Neuronal stem cell (in vitro differentiated cells): ENCODE measurements around the gene SVIP.

Source experiments
- DNase-seq: peaks from one replicate; pipeline ENCODE4 v3.0.0-alpha.2; 2013; ENCODE audit warnings: low spot score
- H2AFZ ChIP-seq: one replicate; pipeline ENCODE4 v1.6.1; 2013; ENCODE audit warnings: mild to moderate bottlenecking, low read length, inconsistent platforms
- H2AK5ac ChIP-seq: 2 replicates; pipeline ENCODE4 v1.6.1; 2013; ENCODE audit warnings: low read depth, mild to moderate bottlenecking, inconsistent platforms, low read length, moderate library complexity, mixed read lengths
- H2BK120ac ChIP-seq: 2 replicates; pipeline ENCODE4 v1.6.1; 2013; ENCODE audit warnings: low read depth, mild to moderate bottlenecking, inconsistent platforms, low read length, moderate library complexity, mixed read lengths
- H2BK12ac ChIP-seq: one replicate; pipeline ENCODE4 v1.6.1; 2013; ENCODE audit warnings: low read length, inconsistent platforms
- H2BK15ac ChIP-seq: 2 replicates; pipeline ENCODE4 v1.6.1; 2013; ENCODE audit warnings: mild to moderate bottlenecking, low read length, inconsistent platforms, mixed read lengths
- H2BK5ac ChIP-seq: one replicate; pipeline ENCODE4 v1.6.1; 2013; ENCODE audit warnings: inconsistent platforms, mild to moderate bottlenecking, low read length, moderate library complexity
- H3K14ac ChIP-seq: one replicate; pipeline ENCODE4 v1.6.1; 2013; ENCODE audit warnings: low read length, inconsistent platforms
- H3K18ac ChIP-seq: 2 replicates; pipeline ENCODE4 v1.6.1; 2013; ENCODE audit warnings: low read length, inconsistent platforms
- H3K23ac ChIP-seq: 2 replicates; pipeline ENCODE4 v1.6.1; 2013; ENCODE audit warnings: low read depth, mild to moderate bottlenecking, mixed read lengths, low read length, inconsistent platforms; ENCODE audit not compliant: poor library complexity
- H3K27ac ChIP-seq: replicated peaks from 3 replicates; pipeline ENCODE4 v1.5.1; 2013; ENCODE audit warnings: low read length, inconsistent platforms
- H3K27me3 ChIP-seq, 3 experiments: 2 replicates each; pipeline ENCODE4 v1.6.1; 2013; ENCODE audit warnings: low read length in 3 of 3, mild to moderate bottlenecking in 2 of 3, inconsistent platforms in 1 of 3, low read depth in 1 of 3, mixed read lengths in 1 of 3, moderate library complexity in 1 of 3; ENCODE audit not compliant: control insufficient read depth in 3 of 3, insufficient read depth in 3 of 3
- H3K36me3 ChIP-seq, 2 donors: replicated peaks in 1 of 2; 2 replicates each; pipeline ENCODE4 v1.6.1; 2013; ENCODE audit warnings: low read length in 2 of 2; ENCODE audit not compliant: control insufficient read depth in 2 of 2, insufficient read depth in 2 of 2
- H3K4ac ChIP-seq: 2 replicates; pipeline ENCODE4 v1.6.1; 2013; ENCODE audit warnings: inconsistent platforms, mild to moderate bottlenecking, low read length, moderate library complexity
- H3K4me1 ChIP-seq, 2 donors: 1 replicate in 1 of 2; 2 replicates in 1 of 2; pipeline ENCODE4 v1.6.1; 2013; ENCODE audit warnings: low read length in 2 of 2, low read depth in 1 of 2; ENCODE audit not compliant: control insufficient read depth in 2 of 2, insufficient read depth in 1 of 2
- H3K4me2 ChIP-seq: one replicate; pipeline ENCODE4 v1.6.1; 2013; ENCODE audit warnings: mild to moderate bottlenecking, low read length, inconsistent platforms; ENCODE audit not compliant: insufficient read depth, poor library complexity, severe bottlenecking
- H3K4me3 ChIP-seq, 2 donors: 2 replicates each; pipeline ENCODE4 v1.5.1; 2013; ENCODE audit warnings: low read length in 2 of 2, mild to moderate bottlenecking in 2 of 2, inconsistent platforms in 1 of 2, moderate library complexity in 1 of 2
- H3K79me1 ChIP-seq: one replicate; pipeline ENCODE4 v1.6.1; 2013; ENCODE audit warnings: low read depth, mild to moderate bottlenecking, inconsistent platforms, low read length, moderate library complexity
- H3K9ac ChIP-seq: one replicate; pipeline ENCODE4 v1.6.1; 2013; ENCODE audit warnings: mild to moderate bottlenecking, low read depth, low read length, inconsistent platforms; ENCODE audit not compliant: poor library complexity
- H3K9me3 ChIP-seq, 2 donors: replicated peaks in 1 of 2; 2 replicates each; pipeline versions ENCODE3 to v1.6.1; 2013; ENCODE audit warnings: low read length in 2 of 2, mild to moderate bottlenecking in 2 of 2, inconsistent platforms in 1 of 2, low read depth in 1 of 2, mixed read lengths in 1 of 2, moderate library complexity in 1 of 2; ENCODE audit not compliant: control insufficient read depth in 2 of 2, insufficient read depth in 1 of 2
- H4K8ac ChIP-seq: one replicate; pipeline ENCODE4 v1.6.1; 2013; ENCODE audit warnings: low read depth, mild to moderate bottlenecking, inconsistent platforms, low read length, moderate library complexity
- H4K91ac ChIP-seq: one replicate; pipeline ENCODE4 v1.6.1; 2013; ENCODE audit warnings: low read length, low read depth, mild to moderate bottlenecking, inconsistent platforms; ENCODE audit not compliant: poor library complexity
- WGBS, 2 donors: extraction: QIAGEN DNeasy Blood & Tissue Kit; methylation state at CpG; one replicate each; pipeline ENCODE4 v1.1.7; 2013; ENCODE audit warnings: missing lambda C conversion rate in 2 of 2, mixed read lengths in 1 of 2; ENCODE audit not compliant: insufficient read length in 2 of 2, insufficient replicate concordance in 1 of 2; ENCODE audit errors: extremely low coverage in 2 of 2; 5-methylcytosine and 5-hydroxymethylcytosine counted together

The SVIP gene

DNA sequence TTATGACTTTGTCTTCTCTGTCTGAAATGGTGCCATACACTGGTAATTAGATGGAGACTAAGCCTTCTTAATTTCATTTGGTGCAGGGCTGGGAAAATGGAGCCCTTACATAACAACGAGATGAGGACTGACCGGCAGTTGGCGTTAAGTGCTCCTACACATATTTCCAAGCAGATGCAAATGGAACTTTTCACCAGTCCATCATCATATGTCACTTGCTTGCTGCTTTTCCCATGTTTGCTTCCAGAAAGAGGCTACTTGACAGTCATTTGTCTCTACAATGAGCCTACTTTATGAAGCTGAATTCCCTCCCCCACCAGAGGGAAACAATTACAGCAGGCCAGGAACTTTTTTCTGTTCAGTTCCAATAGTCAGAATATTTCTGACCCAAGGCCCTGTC is 32.6 kb downstream of the SVIP start:
- no peak overlapping the region for H2AFZ ChIP-seq
- H2BK5ac ChIP-seq = no peak overlapping the region
- H3K79me1 ChIP-seq = no peaks in the 10 kb centered on the region
- WGBS, 2 donors = no CpG with 5 or more reads among the region's 3 CpGs
- H3K27ac ChIP-seq = no peak overlapping the region
- no peaks in the 10 kb centered on the region for H3K9me3 ChIP-seq
- H3K9ac ChIP-seq = no peak overlapping the region
- no peak overlapping the region for H4K91ac ChIP-seq
- H3K4ac ChIP-seq = no peak overlapping the region
- no peak overlapping the region for H3K14ac ChIP-seq
- no peak overlapping the region for H3K4me2 ChIP-seq
- H2AK5ac ChIP-seq = no peak overlapping the region
- no peak overlapping the region for H2BK120ac ChIP-seq
- H3K4me3 ChIP-seq = no peak overlapping the region
- no peak overlapping the region for H3K23ac ChIP-seq
- H3K4me1 ChIP-seq = peaks cover 2 to 4% of the 10 kb centered on the region in 2 donors
- no peak for DNase-seq
- no peaks in the 10 kb centered on the region for H3K36me3 ChIP-seq
- H2BK15ac ChIP-seq = no peak overlapping the region
- H4K8ac ChIP-seq = no peak overlapping the region
- H3K27me3 ChIP-seq = no peaks in the 10 kb centered on the region
- H3K18ac ChIP-seq = no peak overlapping the region
- H2BK12ac ChIP-seq = no peak overlapping the region

DNA sequence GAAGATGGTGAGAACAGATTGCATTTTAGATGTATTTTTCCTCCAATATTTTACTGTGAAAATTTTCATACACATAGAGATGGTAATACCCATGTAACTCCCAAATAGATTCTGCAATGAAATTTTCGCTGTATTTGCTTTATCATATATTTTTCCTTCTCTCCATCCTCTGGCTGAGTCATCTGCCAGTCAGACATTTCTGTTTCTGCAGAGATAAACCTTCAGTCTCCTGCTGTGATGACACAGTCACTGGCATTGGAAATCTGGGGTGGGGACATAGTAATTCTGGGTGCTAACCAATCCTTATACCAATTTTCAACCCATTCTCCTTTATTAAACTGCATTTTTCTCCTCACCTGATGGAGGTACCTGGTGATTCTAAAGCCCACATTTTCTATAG is 33.7 kb downstream of the SVIP start:
- no peaks in the 10 kb centered on the region for H3K79me1 ChIP-seq
- H2BK120ac ChIP-seq = no peak overlapping the region
- no peaks in the 10 kb centered on the region for H3K36me3 ChIP-seq
- H3K9ac ChIP-seq = no peak overlapping the region
- no peak overlapping the region for H3K23ac ChIP-seq
- H3K9me3 ChIP-seq = no peaks in the 10 kb centered on the region
- no peak overlapping the region for H3K14ac ChIP-seq
- no peak overlapping the region for H3K4me2 ChIP-seq
- H2AK5ac ChIP-seq = no peak overlapping the region
- WGBS, 2 donors = no CpG with 5 or more reads among the region's 1 CpG
- no peak overlapping the region for H3K4ac ChIP-seq
- no peak overlapping the region for H2BK5ac ChIP-seq
- H2BK12ac ChIP-seq = no peak overlapping the region
- H3K27me3 ChIP-seq = no peaks in the 10 kb centered on the region
- H2AFZ ChIP-seq = no peak overlapping the region
- no peak overlapping the region for H3K18ac ChIP-seq
- no peak overlapping the region for H3K27ac ChIP-seq
- no peak for DNase-seq
- peaks cover 2 to 4% of the 10 kb centered on the region in 2 donors for H3K4me1 ChIP-seq
- H3K4me3 ChIP-seq = no peak overlapping the region
- no peak overlapping the region for H4K91ac ChIP-seq
- H2BK15ac ChIP-seq = no peak overlapping the region
- H4K8ac ChIP-seq = no peak overlapping the region

DNA sequence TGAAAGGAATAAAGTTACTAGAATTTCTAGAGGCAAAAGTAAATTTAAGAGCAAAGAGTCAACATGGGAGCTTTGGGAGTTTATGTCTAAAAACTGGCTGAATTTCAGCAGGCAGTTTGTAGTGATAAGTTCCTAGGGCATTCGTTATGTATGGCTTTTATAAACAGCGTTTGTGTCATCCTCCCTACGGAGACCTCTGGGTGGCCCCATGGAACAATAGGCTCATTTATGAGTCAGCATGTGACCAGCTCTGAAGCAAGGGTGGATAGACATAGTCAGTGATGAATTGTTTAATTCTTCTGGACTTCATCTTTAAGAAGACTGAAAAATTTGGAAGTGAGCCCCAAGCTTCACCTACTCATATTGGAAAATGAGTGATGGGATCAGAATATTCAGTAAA is 37.1 kb downstream of the SVIP start:
- Histone ChIP-seq H4K91ac (no peak overlapping the region), H2BK12ac (no peak overlapping the region), H3K36me3 (no peaks in the 10 kb centered on the region), H3K18ac (no peak overlapping the region), H3K4me2 (no peak overlapping the region), H3K14ac (no peak overlapping the region), H3K4ac (no peak overlapping the region), H4K8ac (no peak overlapping the region), H2BK5ac (no peak overlapping the region), H2AK5ac (no peak overlapping the region), H3K9me3 (no peaks in the 10 kb centered on the region), H3K27ac (no peak overlapping the region), H3K27me3 (no peaks in the 10 kb centered on the region), H3K23ac (no peak overlapping the region), H3K79me1 (no peaks in the 10 kb centered on the region), H3K4me3 (no peak overlapping the region), H2AFZ (peak overlapping the region; percentile 41), H2BK15ac (no peak overlapping the region), H2BK120ac (no peak overlapping the region), H3K4me1 (peaks cover 2 to 4% of the 10 kb centered on the region in 2 donors), H3K9ac (no peak overlapping the region)
- WGBS, 2 donors = no CpG with 5 or more reads among the region's 3 CpGs
- no peak for DNase-seq

DNA sequence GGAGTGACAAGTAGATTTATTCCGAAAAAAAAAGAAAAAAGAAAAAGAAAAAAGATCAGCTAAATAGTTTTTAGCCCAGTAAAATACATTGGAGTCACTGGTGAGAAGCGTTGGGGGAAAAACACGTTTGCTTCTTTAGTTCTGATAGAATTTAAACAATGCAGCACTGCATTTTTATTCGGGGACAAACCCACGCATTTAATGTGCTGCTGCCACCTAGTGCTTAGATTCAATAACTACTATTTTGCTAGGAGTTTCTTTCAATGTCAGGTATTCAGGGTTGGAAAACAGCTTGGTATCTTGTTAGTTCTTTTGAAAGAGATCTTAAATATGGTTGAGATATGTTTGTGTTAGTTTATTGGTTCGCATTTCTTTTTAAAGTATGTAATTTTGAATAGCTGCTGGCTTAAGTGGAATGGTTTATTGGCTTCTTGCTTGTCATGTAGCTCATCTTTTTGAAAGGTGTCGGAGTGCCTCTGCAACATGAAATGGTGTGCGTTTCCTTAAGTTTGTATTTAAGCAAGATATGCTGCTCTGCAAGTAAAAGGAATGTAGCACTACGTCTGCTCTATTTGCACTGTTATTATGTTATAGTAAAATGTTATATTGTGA is 41.9 kb downstream of the SVIP start:
- WGBS, 2 donors = no CpG with 5 or more reads among the region's 9 CpGs

More for the DNA sequence above, 41.9 kb downstream of the SVIP start:
- no peak overlapping the region for H3K4ac ChIP-seq
- H2BK5ac ChIP-seq = no peak overlapping the region
- peak overlapping the region; percentile 41 for H2AFZ ChIP-seq
- DNase-seq = peak; percentile 23
- H3K27me3 ChIP-seq = no peaks in the 10 kb centered on the region
- H3K9ac ChIP-seq = no peak overlapping the region
- no peak overlapping the region for H3K18ac ChIP-seq
- H3K9me3 ChIP-seq = peaks cover 0 to 9% of the 10 kb centered on the region in 2 donors
- H2BK15ac ChIP-seq = no peak overlapping the region
- H3K4me1 ChIP-seq = peaks cover 2 to 13% of the 10 kb centered on the region in 2 donors
- H3K4me3 ChIP-seq = no peak overlapping the region
- no peak overlapping the region for H4K91ac ChIP-seq
- no peak overlapping the region for H3K4me2 ChIP-seq
- no peak overlapping the region for H3K14ac ChIP-seq
- no peaks in the 10 kb centered on the region for H3K36me3 ChIP-seq
- no peak overlapping the region for H2BK120ac ChIP-seq
- H3K27ac ChIP-seq = no peak overlapping the region
- H4K8ac ChIP-seq = no peak overlapping the region
- no peak overlapping the region for H2BK12ac ChIP-seq
- H3K79me1 ChIP-seq = no peaks in the 10 kb centered on the region
- H3K23ac ChIP-seq = no peak overlapping the region
- no peak overlapping the region for H2AK5ac ChIP-seq
